ENCODE results near the gene KLHL10.

Gene KLHL10

DNA sequence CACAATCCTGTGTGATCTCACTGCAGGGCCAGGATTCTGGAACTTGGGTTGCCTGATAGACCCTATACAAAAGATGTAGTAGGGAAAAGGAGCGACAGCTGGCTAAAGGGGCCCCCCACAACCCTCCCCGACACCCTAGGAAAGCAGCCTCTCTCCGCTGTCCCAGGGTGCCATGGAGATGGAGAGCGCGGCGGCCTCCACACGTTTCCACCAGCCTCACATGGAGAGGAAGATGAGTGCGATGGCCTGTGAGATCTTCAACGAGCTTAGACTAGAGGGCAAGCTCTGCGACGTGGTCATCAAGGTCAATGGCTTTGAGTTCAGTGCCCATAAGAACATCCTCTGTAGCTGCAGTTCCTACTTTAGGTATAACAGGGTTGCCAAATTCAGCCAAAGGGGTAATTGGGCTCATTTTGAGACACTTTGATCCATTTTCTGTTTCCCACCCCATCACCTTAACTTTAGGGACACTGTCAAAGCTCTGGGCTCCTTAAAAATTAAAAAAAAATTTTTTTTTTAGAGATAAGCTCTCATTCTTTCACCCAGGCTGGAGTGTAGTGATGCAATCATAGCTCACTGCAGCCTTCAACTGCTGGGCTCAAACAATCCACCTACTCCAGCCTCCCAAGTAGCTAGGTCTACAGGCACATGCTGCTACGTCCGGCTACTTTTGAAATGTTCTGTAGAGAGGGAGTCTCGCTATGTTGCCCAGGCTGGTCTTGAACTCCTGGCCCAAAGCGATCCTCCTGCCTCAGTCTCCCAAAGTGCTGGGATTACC lies at the start of gene KLHL10:
KLHL10 (plus strand) TSS at position 65 of the 778 bp plus-strand sequence; CDS start at position 173, 108 bp downstream.
- no peak for TF ChIP-seq CTCF (conservative IDR thresholded peaks at IDR 0.05; ENCODE audit: low read depth, low read length)
- H3K4me3 ChIP-seq (ENCODE audit: low read length) = no peak within 1 kb of the TSS
- DNase-seq (ENCODE audit: low read depth) = no peak

GRCh38 chr17:41792845-41793783 lies 44.5 kb upstream of the KLHL10 start:
- peak overlapping the region; percentile 11 for H3K4me3 ChIP-seq (ENCODE audit: low read length)
- no peak for TF ChIP-seq CTCF (conservative IDR thresholded peaks at IDR 0.05; ENCODE audit: low read depth, low read length)
- DNase-seq (ENCODE audit: low read depth) = no peak

DNA sequence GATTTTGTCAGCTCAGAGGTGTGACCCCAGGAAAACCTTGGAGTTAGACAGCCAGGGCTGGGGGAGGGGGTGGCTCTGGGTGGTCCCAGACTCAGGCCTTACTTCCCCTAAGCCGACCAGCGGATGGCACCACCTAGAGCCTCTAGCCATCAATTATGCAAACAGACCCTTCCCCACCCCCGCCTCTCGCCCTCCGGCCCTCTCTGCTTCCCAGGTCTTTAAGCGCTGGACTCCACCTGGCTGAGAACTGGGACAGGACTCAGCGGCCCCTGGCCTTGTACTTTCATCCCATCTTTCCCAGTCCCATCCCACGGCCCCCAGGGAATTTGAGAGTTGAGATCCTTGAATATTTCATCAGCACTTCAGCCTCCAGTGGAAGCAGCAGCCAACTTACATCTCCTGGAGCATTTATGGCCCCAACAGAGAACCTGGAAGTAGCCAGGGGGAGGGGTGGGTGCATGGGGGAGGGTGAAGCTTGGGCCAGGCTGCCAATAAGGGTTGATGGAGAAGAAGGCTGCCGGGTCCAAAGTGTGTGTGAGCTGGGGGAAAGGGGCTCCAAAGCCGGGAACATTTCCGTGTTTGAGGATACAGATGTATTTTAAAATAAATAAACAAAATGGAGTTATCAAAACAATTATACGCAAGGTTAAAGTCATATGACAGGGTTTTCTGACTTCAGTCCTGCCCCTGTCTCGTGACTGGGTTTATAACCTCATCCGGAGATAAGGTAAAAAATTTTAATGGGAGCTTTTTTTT lies 43.7 kb upstream of the KLHL10 start:
- no peak for TF ChIP-seq CTCF (conservative IDR thresholded peaks at IDR 0.05; ENCODE audit: low read depth, low read length)
- DNase-seq (ENCODE audit: low read depth) = no peak
- no peak overlapping the region for H3K4me3 ChIP-seq (ENCODE audit: low read length)

DNA sequence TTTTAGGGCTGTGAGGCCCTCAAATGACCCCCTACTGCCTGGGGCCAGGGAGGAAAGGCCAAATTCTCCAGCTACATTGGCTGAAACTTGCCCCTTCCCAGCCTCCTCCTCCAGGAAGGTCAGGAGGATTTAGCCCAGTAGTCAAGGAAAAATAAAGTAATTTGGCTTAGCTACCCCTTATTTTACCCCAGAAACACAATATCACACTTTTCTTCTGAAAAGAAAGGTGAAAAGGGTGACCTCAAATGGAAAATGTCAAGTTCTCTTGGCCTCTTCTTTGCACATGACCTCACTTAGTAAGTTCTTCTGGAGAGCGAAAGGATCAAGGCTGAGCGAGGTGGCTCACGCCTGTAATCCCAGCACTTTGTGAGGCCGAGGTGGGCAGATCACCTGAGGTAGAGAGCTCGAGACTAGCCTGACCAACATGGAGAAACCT lies 43.1 kb upstream of the KLHL10 start:
- no peak overlapping the region for H3K4me3 ChIP-seq (ENCODE audit: low read length)
- no peak for DNase-seq (ENCODE audit: low read depth)
- TF ChIP-seq CTCF (conservative IDR thresholded peaks at IDR 0.05; ENCODE audit: low read depth, low read length) = no peak

DNA sequence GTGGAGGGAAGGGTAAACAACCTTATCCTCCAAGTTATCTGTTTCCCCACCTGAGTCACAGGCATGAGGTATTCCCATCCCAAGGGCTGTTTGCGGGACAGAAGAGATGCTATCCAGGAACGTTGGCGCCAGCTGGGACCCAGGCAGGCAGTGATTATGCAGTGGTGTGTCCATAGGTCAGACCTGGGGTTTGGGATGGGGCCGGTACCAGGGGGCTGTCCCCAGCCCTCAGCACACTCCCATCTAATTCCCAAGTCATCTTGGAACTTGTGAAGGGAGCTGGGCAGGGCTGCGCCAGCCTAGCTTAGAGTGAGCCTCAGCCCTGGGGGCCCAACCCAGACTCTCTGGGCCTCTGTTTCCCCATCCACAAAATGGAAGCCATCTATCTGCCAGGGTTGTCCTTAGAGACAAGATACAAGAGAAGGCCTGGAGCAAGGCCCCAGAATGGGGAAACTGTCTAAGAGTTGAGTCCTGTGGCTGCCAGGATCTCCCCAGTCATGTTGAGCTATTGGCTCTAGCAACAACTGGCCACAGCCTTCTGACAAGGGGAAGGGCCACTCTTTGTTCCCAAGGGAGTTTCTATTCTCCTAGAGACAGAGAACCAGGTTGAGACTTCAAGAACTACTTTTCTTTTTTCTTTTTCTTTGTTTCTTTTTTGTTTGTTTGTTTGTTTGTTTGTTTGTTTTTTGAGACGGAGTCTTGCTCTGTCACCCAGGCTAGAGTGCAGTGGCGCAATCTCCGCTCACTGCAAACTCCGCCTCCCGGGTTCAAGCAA lies 41.3 kb upstream of the KLHL10 start:
- no peak overlapping the region for H3K4me3 ChIP-seq (ENCODE audit: low read length)
- DNase-seq (ENCODE audit: low read depth) = no peak
- no peak for TF ChIP-seq CTCF (conservative IDR thresholded peaks at IDR 0.05; ENCODE audit: low read depth, low read length)

- no peak for TF ChIP-seq CTCF (conservative IDR thresholded peaks at IDR 0.05; ENCODE audit: low read depth, low read length)
- no peak for DNase-seq (ENCODE audit: low read depth)
- no peak overlapping the region for H3K4me3 ChIP-seq (ENCODE audit: low read length)
Observed at GRCh38 chr17:41797377-41797776, 40.2 kb upstream of the KLHL10 start.
